SKM-1 treated with dmso at 0.1 percent for 144 hours (cell line): ENCODE results near the gene PREB.
"Not testable (repeated sequence)": the region's sequence is repeated elsewhere in the genome, so short reads cannot be mapped to it uniquely, and the experiment has no call there.

Experiments used
- DNase-seq: peaks from one replicate; lab custom pipeline; 2025; ENCODE audit not compliant: unreplicated experiment; lab: John Stamatoyannopoulos, UW

Gene PREB

GRCh38 chr2:27127883-27128667 lies 6.4 kb downstream of the PREB start:
- no peak for DNase-seq

GRCh38 chr2:27126252-27126710 lies 8.2 kb downstream of the PREB start:
- no peak for DNase-seq

GRCh38 chr2:27125104-27125503 lies 9.3 kb downstream of the PREB start:
- no peak for DNase-seq

GRCh38 chr2:27123302-27124150 lies 10.9 kb downstream of the PREB start, which contains the start of gene ABHD1:
ABHD1 (plus strand) TSS chr2:27123815; CDS start chr2:27123949, 134 bp downstream.
- DNase-seq, result peak; percentile 53

GRCh38 chr2:27122791-27123190 lies 11.6 kb downstream of the PREB start:
- no peak for DNase-seq

GRCh38 chr2:27121906-27122305 lies 12.5 kb downstream of the PREB start:
- no peak for DNase-seq

- not testable (repeated sequence) for DNase-seq
Measured at GRCh38 chr2:27119330-27119670, 15.1 kb downstream of the PREB start.

GRCh38 chr2:27118525-27119329 lies 15.7 kb downstream of the PREB start, which contains the start of gene CGREF1:
CGREF1 (minus strand) TSS chr2:27119128; CDS start chr2:27104366, 14,762 bp downstream.
- DNase-seq, result no peak

GRCh38 chr2:27117995-27118524 lies 16.4 kb downstream of the PREB start:
- no peak for DNase-seq

- no peak for DNase-seq
Measured at GRCh38 chr2:27115519-27115918, 18.9 kb downstream of the PREB start.

GRCh38 chr2:27111392-27112078 lies 22.9 kb downstream of the PREB start:
- DNase-seq, result not testable (repeated sequence)

GRCh38 chr2:27110603-27111352 lies 23.7 kb downstream of the PREB start:
- DNase-seq, result not testable (repeated sequence)

GRCh38 chr2:27109083-27109482 lies 25.4 kb downstream of the PREB start:
- no peak for DNase-seq

GRCh38 chr2:27108221-27108620 lies 26.2 kb downstream of the PREB start:
- no peak for DNase-seq

GRCh38 chr2:27105981-27106380 lies 28.5 kb downstream of the PREB start:
- no peak for DNase-seq

- no peak for DNase-seq
Measured at GRCh38 chr2:27102329-27102728, 32.1 kb downstream of the PREB start.

GRCh38 chr2:27100036-27100435 lies 34.4 kb downstream of the PREB start:
- no peak for DNase-seq

GRCh38 chr2:27099334-27099955 lies 35.0 kb downstream of the PREB start:
- no peak for DNase-seq

GRCh38 chr2:27097341-27097740 lies 37.1 kb downstream of the PREB start:
- no peak for DNase-seq
